Kidney (tissue), 14 donors: ENCODE measurements around the gene IGSF5. TPM values are rescaled to one million over a fixed set of nuclear protein-coding genes. Genes with fewer than 3 reads are reported as not detected.

ENCODE experiments used
- DNase-seq, 5 donors: peaks; one replicate each; pipeline ENCODE4 v3.0.0-alpha.2; 2013 to 2020
- FAIRE-seq: peaks from 2 replicates; lab custom pipeline; 2012; peaks lifted over from hg19 to GRCh38; lab: Jason Lieb, UNC
- H3K27ac ChIP-seq, 2 donors: one replicate each; pipeline ENCODE4 v1.7.0; 2013; ENCODE audit warnings: low read depth in 2 of 2, low read length in 2 of 2, inconsistent platforms in 1 of 2
- H3K27me3 ChIP-seq: one replicate; pipeline ENCODE4 v1.7.1; 2013; ENCODE audit warnings: low read length, inconsistent platforms; ENCODE audit not compliant: control insufficient read depth, insufficient read depth
- H3K36me3 ChIP-seq, 3 donors: one replicate each; pipeline versions ENCODE4 v1.7.0 to v1.7.1; 2013; ENCODE audit warnings: low read length in 3 of 3, control low read depth in 1 of 3, inconsistent platforms in 1 of 3; ENCODE audit not compliant: insufficient read depth in 3 of 3, control insufficient read depth in 2 of 3
- H3K4me1 ChIP-seq, 3 donors: one replicate each; pipeline versions ENCODE4 v1.7.0 to v1.7.1; 2013; ENCODE audit warnings: low read length in 3 of 3, inconsistent platforms in 1 of 3, low read depth in 1 of 3; ENCODE audit not compliant: control insufficient read depth in 2 of 3, insufficient read depth in 2 of 3
- H3K4me3 ChIP-seq, 3 donors: one replicate each; pipeline versions ENCODE4 v1.7.0 to v1.8.1; 2013; ENCODE audit warnings: low read length in 3 of 3, control low read depth in 1 of 3, inconsistent platforms in 1 of 3
- H3K9ac ChIP-seq, 3 donors: one replicate each; pipeline versions ENCODE4 v1.7.0 to v1.7.1; 2013; ENCODE audit warnings: low read length in 3 of 3, control low read depth in 1 of 3, inconsistent platforms in 1 of 3
- H3K9me3 ChIP-seq, 3 donors: one replicate each; pipeline versions ENCODE4 v1.7.0 to v1.7.1; 2013; ENCODE audit warnings: low read length in 3 of 3, control low read depth in 1 of 3, inconsistent platforms in 1 of 3; ENCODE audit not compliant: control insufficient read depth in 2 of 3, insufficient read depth in 1 of 3
- intact Hi-C: fragments of 100-400 bp; cut with DNase I; formaldehyde crosslinking; loops from one replicate; pipeline ENCODE4 v1.11.1; 2022
- polyA plus RNA-seq: library from polyadenylated mRNA; stranded (reverse); fragments of 350-450 nt; fragmentation: Illumina TruSeq; extraction: RNeasy Lipid Tissue Mini Kit (QIAGEN cat#74804); gene quantifications from one replicate; pipeline ENCODE4 v1.2.3, GENCODE V29; 2014; ENCODE audit warnings: low read depth, low replicate concordance; ENCODE audit not compliant: insufficient read depth
- total RNA-seq: library from RNA; stranded (reverse); fragmentation: NEBNext Ultra II Directional; extraction: Animal tissue kit (Norgen Biotek cat#: 25700); gene quantifications from one replicate; pipeline ENCODE4 v1.2.1, GENCODE V29; 2021
- TF ChIP-seq, protein P1 (sequence below): IDR thresholded peaks from 3 replicates; pipeline ENCODE4 v1.5.1; 2012; ENCODE audit warnings: mild to moderate bottlenecking, moderate library complexity, borderline replicate concordance; ENCODE audit not compliant: insufficient read depth; ENCODE audit errors: extremely low read depth
- donor health status: control.
- donor health status: control.
- donor health status: control.
- donor health status: control.
- donor health status: control.
- donor health status: DM: yes; HTN: yes; CAD: no.
- donor health status: Normal renal cell carcinoma (clear cell type).

IGSF5 gene
- total and polyA plus RNA-seq, 2 donors from 2014 or later: 0.24 to 0.47 TPM

- DNase-seq (no peak), FAIRE-seq (no peak)
- Histone ChIP-seq H3K36me3 (no peaks in the 10 kb centered on the region), H3K4me1 (no peaks in the 10 kb centered on the region), H3K27ac (no peak overlapping the region), H3K4me3 (no peak overlapping the region), H3K9ac (no peak overlapping the region), H3K9me3 (peaks cover 0 to 3% (median 0%) of the 10 kb centered on the region in 3 donors), H3K27me3 (no peaks in the 10 kb centered on the region)
- TF ChIP-seq, protein P1, sequence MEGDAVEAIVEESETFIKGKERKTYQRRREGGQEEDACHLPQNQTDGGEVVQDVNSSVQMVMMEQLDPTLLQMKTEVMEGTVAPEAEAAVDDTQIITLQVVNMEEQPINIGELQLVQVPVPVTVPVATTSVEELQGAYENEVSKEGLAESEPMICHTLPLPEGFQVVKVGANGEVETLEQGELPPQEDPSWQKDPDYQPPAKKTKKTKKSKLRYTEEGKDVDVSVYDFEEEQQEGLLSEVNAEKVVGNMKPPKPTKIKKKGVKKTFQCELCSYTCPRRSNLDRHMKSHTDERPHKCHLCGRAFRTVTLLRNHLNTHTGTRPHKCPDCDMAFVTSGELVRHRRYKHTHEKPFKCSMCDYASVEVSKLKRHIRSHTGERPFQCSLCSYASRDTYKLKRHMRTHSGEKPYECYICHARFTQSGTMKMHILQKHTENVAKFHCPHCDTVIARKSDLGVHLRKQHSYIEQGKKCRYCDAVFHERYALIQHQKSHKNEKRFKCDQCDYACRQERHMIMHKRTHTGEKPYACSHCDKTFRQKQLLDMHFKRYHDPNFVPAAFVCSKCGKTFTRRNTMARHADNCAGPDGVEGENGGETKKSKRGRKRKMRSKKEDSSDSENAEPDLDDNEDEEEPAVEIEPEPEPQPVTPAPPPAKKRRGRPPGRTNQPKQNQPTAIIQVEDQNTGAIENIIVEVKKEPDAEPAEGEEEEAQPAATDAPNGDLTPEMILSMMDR: no peak
- intact Hi-C loops: no loop called here
Measured at GRCh38 chr21:39728341-39728740, 16.6 kb upstream of the IGSF5 start.

DNA sequence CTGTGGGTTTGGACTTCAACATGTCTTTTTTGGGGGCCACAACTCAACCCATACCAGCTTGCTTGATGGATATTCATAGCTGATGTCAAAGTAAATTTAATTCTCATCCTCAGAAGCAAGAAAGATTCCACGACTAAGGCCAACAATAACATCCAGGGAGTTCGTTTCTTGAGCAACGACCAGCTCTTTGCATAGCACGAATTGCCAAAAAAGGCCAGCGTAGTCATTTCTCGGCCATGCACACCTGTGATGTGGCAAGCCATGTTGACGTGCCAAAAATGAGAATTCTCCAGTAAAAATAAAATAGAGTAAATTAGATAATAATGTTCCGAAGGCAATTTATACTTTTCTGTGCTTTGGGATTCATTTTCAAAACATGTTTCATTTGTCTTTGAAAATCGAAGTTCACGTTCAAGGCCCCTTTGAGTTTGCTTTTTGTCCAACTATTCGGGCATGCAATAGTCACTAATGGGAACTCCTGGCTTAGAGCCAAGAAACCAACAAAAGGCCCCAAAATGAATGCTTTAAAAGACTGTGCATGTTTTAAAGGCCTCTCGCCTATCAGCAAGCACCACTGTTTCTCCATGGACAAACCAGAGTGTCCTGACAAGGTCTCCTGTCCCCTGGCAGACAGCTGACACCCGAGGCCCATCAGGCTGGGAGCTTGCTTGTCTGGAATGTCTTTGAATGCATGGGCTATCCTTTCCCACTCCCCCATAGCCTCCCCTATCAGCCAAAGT is 14.4 kb upstream of the IGSF5 start:
- Histone ChIP-seq H3K4me1 (no peaks in the 10 kb centered on the region), H3K4me3 (no peak overlapping the region), H3K9me3 (peaks cover 0 to 3% (median 0%) of the 10 kb centered on the region in 3 donors), H3K9ac (no peak overlapping the region), H3K27me3 (no peaks in the 10 kb centered on the region), H3K36me3 (no peaks in the 10 kb centered on the region), H3K27ac (no peak overlapping the region)
- TF ChIP-seq, protein P1: no peak
- FAIRE-seq (no peak), DNase-seq (no peak)
- intact Hi-C loops: no loop called here

- Histone ChIP-seq H3K36me3 (no peaks in the 10 kb centered on the region), H3K9ac (no peak overlapping the region), H3K4me1 (no peaks in the 10 kb centered on the region), H3K9me3 (peaks cover 0 to 1% (median 0%) of the 10 kb centered on the region in 3 donors), H3K27ac (no peak overlapping the region), H3K27me3 (no peaks in the 10 kb centered on the region), H3K4me3 (no peak overlapping the region)
- TF ChIP-seq, protein P1: no peak
- FAIRE-seq (no peak), DNase-seq (no peak)
- intact Hi-C loops: no loop called here
Measured at GRCh38 chr21:39736716-39737115, 8.3 kb upstream of the IGSF5 start.
